Liver (tissue), 3 donors: ENCODE data around the gene NTMT1.

ENCODE experiments used
- ATF3 ChIP-seq: IDR thresholded peaks from 2 replicates; pipeline ENCODE4 v1.6.1; 2016; ENCODE audit warnings: antibody characterized with exemption
- CTCF ChIP-seq: fragments of 150-350 bp; IDR thresholded peaks from 2 replicates; pipeline ENCODE4 v1.5.1; 2017; ENCODE audit warnings: improper control_type of control experiment, low read depth, low read length; ENCODE audit not compliant: missing input control
- EGR1 ChIP-seq, 2 donors: IDR thresholded peaks; 2 replicates each; pipeline ENCODE4 v1.6.1; 2016 to 2018; ENCODE audit warnings: antibody characterized with exemption in 2 of 2, low read depth in 2 of 2
- GABPA ChIP-seq, 2 donors: IDR thresholded peaks in 1 of 2; conservative IDR thresholded peaks in 1 of 2; 2 replicates each; pipeline ENCODE4 v1.6.1; 2016; ENCODE audit warnings: antibody characterized with exemption in 2 of 2, mild to moderate bottlenecking in 1 of 2, moderate library complexity in 1 of 2
- HNF4A ChIP-seq, 2 donors: conservative IDR thresholded peaks; 2 replicates each; pipeline ENCODE4 v1.6.1; 2016; ENCODE audit warnings: antibody characterized with exemption in 2 of 2, mild to moderate bottlenecking in 2 of 2
- MAX ChIP-seq: IDR thresholded peaks from 2 replicates; pipeline ENCODE4 v1.6.1; 2016; ENCODE audit warnings: antibody characterized with exemption
- REST ChIP-seq: IDR thresholded peaks from 2 replicates; pipeline ENCODE4 v1.6.1; 2016; ENCODE audit warnings: antibody characterized with exemption, mild to moderate bottlenecking
- donor health status: healthy.
- donor health status: healthy.

GRCh38 chr9:129612123-129612522 is 13.8 kb upstream of the NTMT1 start:
- no peak for TF ChIP-seq CTCF
- TF ChIP-seq REST: no peak
- TF ChIP-seq ATF3: no peak
- no peak for TF ChIP-seq MAX
- no peak for TF ChIP-seq EGR1 (IDR thresholded peaks at IDR 0.05; ENCODE audit: low read depth in 2 of 2)
- no peak for TF ChIP-seq HNF4A (conservative IDR thresholded peaks at IDR 0.05)
- TF ChIP-seq GABPA (IDR thresholded peaks at IDR 0.05 in 1 of 2, conservative IDR thresholded peaks at IDR 0.05 in 1 of 2): no peak
